DMS 273 (cell line): ENCODE data around the gene ST6GALNAC4.
"Not testable (repeated sequence)": the region's sequence is repeated elsewhere in the genome, so short reads cannot be mapped to it uniquely, and the experiment has no call there.

Source experiments
- DNase-seq: peaks from one replicate; lab custom pipeline; 2025; ENCODE audit not compliant: unreplicated experiment; lab: John Stamatoyannopoulos, UW

Gene ST6GALNAC4

GRCh38 chr9:127874301-127875221 lies 42.3 kb downstream of the ST6GALNAC4 start:
- peak; percentile 29 for DNase-seq

DNA sequence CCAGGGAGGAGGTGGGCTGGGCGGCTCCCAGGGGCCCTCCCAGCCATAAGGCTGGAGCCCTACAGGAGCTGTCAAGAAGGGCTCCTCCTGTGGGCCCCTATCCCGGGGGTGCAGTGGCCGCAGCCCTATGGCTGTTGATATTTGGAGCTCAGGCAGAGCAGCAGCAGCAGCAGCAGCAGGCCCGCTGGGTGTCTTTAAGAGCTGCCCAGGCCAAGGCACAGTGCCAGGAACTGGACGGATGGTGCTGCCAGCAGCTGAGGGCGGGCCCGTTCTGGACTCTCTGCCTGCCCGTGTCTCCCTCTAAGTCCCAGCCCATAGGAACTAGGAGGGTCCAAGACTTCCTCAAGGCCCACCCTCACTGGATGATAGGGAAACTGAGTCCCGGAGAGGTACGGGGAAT lies 43.0 kb downstream of the ST6GALNAC4 start:
- DNase-seq: peak; percentile 35

- DNase-seq: peak; percentile 61
These were observed 43.6 kb downstream of the ST6GALNAC4 start for GRCh38 chr9:127873223-127873691.

DNA sequence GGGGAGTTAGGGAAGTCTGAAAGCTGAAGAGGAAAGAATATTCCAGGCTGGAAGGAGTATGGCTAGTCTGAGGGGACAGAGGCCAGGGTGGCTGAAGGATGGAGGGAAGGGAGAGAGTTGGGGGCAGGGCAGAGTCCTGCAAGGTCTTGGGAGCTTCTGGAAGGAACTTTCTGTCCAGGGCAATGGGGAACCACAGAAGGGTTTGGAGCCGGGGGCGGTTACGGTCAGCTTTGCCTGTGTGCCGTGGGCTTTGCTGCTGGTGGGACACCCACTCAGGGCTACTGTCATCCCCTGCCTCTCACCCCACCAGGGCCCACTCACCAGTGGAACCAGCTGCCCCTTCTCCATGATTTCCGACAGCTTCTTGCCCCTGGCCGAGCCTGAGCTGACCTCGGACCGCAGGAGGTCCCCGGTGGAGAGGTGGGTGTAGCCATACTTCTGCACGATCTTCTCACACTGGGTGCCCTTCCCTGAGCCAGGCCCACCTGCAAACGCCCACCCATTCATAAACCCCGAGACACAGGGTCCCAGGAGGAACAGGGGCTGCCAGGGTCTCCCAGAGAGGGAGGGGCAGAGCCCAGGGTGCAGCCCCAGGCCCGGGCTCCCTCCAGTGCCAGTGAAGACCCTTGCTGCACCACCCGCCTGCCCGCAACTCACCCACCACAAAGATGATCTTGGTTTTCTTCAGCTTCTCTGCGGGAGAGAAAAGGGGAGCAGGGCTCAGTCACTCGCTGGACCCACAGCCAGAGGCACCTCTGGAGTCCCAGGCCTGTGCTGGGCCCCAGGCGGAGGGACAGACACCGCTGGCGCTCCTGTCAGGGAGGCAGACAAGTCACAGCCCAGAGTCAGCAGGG lies 44.2 kb downstream of the ST6GALNAC4 start:
- DNase-seq: no peak

DNA sequence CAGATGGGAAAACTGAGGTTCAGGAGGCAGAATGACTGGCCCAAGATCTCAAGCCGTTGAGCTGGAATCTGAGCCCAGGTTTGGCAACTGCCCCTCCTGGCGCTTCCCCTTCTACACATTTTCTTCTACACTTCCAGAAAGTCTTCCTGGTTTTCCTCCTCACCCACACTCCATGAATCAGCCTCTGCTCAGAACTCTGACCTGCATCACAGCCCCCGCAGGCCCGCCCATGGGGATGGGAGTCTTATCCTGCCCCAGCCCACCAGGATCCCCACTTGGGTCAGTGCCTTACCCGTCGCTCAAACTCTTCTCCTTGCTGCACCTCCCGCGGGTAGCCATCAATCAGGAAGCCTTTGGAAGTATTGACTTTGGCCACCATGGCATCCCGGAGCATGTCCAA lies 45.3 kb downstream of the ST6GALNAC4 start:
- DNase-seq: no peak

DNA sequence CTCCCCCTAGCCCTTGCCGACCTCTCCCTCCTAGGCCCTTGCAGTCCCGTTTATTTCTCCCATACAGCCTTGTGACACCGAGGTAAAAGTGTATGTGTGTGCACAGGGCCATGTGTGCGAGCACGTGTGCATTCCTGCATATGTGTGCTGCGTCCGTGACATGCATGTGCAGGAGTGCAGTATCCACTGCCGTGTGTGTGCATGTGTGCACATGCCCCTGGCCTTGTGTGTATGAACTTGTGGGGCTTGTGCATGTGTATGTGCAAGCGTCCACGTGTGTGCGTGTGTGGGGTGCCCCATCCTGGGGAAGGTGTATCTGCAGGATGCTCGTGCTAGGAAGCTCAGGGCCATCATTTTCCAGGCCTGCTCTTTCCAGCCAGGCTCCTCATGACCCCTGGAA lies 46.0 kb downstream of the ST6GALNAC4 start:
- DNase-seq: no peak

GRCh38 chr9:127870153-127870491 lies 46.7 kb downstream of the ST6GALNAC4 start:
- DNase-seq: not testable (repeated sequence)

DNA sequence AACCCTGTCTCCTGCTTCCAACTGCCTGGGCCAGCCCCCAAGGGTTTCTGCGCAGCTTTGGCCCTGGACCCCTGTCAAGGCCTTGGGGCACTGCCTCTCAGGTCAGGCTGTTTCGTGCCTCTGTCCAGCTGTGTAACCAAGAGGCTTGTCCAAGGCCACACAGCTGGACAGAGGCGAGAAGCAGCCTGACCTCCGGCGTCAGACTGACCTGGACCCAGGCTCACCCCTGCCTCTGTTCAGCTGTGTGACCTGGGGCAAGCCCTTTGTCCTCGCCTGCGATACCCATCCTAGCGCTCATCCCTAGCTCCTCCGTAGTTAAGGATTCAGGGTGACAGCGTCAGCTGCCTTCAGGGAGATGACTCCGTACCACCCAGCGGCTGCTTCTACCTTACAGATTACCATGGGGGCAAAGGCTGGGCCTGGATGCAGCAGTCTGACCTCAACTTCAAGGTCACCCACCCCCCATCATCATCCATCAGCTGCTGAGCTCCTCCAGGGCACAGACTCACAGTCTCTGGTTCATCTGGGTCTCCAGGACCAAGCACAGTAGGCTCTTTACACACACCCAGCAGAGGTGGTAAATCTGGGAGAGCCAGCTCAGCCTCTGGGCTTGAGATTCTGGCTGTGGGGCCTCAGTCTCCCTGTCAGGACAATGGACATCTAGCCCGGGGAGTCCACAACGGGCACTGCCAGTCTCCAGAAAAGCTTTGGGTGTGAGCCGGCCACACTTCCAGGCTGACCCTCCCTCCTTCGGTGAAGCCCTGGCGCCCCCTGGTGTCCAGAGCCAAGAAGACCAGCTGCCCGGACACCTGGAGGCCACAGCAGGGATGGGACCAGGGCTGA lies 47.3 kb downstream of the ST6GALNAC4 start:
- peak; percentile 91 for DNase-seq

DNA sequence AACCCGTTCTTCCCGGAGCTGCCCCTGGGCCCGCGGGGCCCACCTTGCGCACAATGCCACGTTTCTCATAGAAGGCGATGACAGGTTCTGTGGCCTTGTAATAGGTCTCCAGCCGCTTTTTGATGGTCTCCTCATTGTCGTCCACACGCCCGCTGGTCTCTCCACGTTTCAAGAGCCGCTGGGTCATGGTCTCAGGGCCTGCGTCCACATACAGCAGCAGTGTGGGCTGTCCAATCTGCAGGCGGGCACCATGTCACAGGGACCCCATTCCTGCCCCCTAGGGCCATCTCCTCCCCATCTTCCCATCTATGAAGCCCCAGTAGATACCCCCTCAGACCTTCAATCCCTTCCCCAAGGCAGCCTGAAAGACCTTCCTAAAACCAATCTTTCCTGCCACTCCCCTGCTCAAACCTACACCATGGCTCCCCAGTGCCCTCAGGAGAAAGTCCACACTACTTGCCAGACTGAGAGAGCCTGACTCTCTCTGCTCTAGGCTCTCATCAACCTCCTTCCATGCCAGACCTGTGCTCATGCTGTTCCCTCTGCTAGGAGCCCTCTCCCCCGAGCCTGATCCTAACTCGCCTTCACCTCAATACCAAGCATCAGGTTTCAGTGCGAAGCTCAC lies 48.5 kb downstream of the ST6GALNAC4 start:
- DNase-seq: no peak

GRCh38 chr9:127867356-127868277 lies 49.2 kb downstream of the ST6GALNAC4 start:
- DNase-seq: no peak

- DNase-seq: no peak
These were observed 50.3 kb downstream of the ST6GALNAC4 start for GRCh38 chr9:127866535-127866934.

DNA sequence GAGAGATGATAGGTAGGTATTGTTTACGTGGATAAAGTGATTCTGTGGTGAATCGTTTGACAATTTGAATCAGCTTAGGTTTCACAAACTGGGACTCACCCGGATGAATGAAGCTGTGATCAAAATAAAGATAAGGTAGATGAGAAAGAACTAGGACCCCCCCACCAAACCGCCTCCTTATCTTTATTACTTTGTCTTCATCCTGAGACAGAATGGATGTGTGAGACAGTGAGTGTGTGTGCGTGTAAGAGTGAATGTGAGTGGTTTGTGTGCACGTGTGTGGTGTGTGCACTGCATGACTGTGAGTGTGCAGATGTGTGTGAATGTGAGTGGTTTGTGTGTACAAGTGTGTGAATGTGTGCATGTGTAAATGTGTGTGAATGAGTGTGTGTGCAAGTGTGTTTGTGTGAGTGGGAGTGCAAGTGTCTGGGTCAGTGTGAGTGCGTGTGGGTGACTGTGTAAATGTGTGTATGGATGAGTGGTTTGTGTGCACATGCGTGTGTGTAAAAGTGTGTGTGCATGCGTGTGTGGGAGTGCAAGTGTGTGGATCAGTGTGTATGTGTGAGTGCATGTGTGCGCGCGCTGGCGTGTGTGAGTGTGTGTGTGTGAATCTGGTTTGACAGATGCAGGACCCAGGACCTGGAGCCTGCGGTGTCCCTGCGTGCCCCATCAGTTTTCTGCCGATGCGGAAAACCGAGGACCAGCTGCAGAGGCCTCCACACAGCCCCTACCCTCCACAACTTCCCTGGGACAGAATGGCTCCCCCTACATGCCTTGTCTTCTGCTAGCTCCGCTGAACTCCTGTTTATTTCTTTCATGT lies 51.0 kb downstream of the ST6GALNAC4 start:
- DNase-seq: no peak

GRCh38 chr9:127863191-127863621 lies 53.6 kb downstream of the ST6GALNAC4 start:
- no peak for DNase-seq

DNA sequence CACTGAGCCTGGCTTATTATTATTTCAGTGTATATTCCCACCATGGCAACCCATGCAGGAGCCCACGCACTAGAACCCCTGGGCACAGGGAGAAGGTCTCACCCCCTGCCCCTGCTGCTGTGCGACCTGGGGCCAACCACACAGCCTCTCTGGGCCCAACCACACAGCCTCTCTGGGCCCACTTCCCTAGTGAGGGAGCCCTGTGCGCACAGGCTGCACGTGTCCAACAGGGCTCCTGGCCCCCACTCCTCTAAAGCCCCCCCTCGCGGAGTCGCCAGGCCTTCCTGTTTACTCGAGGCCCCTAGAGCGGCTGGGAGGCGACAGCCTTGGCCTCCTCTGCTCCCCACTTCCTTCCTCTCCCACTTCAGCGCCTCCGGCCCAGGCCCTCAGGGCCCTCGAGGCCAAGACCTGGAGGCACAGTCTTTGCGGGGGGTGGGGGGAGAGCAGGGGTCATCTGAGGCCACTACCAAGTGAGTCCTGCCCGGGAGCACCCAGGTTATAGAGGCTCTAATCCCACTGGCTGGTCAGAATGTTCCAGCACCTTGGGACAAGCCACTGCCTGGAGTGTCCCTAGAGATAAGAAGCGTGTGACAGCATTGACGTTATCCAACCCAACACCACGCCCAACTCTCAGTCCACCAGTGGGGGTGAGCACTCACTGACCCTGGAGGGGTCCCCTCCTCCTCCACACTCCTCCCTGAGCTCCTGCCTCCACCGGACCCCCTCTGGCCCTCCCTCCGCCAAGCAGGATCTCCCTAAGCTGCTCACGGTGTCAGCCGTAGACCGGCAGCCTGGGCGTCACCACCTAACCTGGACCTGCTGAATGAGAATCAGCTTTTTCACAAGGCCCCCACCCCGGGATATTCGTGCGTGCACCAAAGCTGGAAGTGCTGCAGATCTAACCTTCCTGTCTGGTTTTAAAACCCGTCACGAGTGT lies 54.5 kb downstream of the ST6GALNAC4 start:
- no peak for DNase-seq

DNA sequence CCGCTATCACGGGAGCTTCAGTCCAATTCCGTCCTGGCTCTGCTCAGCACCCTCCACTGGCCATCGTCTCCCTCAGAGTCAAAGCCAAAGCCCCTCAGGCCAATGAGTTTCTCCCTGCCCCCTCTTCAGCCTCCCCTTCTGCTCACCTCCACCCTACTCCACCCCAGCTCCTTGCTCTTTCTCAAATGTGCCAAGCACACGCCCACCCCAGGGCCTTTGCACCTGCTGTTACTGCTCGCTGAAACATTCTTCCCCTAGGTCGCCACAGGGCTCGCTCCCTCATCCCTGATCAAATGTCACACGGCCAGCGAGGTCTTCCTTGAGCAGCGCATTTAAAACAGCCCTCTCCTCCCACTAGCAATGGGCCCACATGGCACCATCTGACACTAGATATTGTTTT lies 56.1 kb downstream of the ST6GALNAC4 start:
- DNase-seq: no peak

DNA sequence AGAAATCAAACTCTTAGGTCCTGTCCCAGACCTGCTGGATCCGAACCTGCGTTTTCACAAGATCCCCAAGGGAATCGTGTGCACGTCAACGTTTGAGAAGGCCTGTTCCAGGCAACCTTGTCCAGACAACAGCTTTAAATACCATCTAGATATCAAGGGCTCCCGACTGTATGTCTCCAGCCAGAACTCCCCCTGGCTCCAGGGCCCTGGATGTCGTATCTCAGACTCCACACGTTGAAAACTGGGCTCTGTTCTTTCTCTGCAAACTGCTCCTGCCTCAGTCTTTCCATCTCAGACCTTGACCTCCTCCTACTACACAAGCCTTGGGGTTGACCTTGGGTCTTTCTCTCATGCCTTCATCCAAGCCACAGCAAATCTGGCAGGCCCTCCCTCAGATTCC lies 56.6 kb downstream of the ST6GALNAC4 start:
- DNase-seq: no peak

DNA sequence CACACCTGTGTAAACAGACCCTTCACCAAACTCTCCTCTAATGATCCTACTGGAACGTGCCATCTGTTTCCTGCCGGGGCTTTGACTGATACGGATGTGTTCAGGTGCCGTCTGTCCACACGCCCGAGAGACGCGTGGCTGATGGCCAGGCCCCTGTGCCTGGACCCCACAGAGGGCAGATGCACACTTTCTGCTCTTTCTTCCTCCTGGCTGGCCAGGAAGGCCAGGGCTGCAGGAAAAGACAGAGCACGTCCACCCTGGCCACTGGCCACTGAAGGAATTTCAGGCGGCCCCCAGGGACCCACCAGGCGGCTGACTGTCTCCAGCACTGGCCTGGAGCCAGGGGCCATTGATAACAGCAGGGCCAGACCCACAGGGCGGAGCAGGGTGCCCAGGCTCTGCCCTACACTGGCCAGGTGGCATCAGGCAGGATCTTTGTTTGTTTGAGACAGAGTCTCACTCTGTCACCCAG lies 58.8 kb downstream of the ST6GALNAC4 start:
- DNase-seq: peak; percentile 90
